AG08396 (cell line): ENCODE results near the gene TRIM42.

ENCODE experiments used
- DNase-seq: peaks from one replicate; pipeline ENCODE4 v3.0.0; 2012; ENCODE audit warnings: low spot score, mixed read lengths

Gene TRIM42

DNA sequence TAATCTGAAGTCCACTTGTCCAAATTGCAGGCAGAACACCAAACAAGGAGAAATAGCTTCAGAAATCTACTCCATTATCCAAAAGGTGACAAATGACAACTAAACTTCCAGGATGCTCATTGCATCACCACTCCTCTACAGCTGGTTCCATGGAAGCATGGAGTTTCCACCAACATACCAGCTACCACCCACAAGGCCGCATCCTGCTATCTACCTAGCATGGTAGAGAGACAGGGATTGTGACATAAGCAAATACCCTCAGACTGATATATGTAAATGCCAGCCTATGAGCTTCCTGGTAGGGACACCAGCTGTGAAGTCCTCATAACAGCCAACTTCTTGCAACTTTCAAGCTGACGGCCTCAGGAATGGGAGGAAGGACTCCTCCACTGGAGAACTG, at the start of gene TRIM42:
Gene TRIM42, plus strand, starts transcription at position 301 of the 400 bp plus-strand sequence. CDS start 166 bp downstream, outside the sequence.
- DNase-seq = no peak

DNA sequence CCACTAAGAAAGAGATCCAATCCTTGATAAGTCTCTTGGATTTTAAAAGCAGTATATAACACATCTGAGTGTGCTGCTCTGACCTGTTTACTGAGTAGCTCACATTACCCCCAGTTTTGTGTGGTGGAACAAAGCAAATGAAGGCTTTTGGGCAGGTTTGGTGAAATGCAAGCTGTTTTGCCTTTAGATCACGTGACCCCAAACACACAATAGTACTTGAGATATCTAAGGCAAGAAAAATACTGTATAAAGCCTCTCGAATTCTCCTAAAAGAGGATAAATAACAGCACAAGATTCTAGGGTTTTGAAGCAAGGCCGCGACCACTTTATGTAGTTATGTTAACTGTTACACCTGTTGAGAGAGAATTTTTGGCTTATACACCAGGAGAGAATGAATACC, 49.3 kb upstream of the TRIM42 start:
- no peak for DNase-seq

DNA sequence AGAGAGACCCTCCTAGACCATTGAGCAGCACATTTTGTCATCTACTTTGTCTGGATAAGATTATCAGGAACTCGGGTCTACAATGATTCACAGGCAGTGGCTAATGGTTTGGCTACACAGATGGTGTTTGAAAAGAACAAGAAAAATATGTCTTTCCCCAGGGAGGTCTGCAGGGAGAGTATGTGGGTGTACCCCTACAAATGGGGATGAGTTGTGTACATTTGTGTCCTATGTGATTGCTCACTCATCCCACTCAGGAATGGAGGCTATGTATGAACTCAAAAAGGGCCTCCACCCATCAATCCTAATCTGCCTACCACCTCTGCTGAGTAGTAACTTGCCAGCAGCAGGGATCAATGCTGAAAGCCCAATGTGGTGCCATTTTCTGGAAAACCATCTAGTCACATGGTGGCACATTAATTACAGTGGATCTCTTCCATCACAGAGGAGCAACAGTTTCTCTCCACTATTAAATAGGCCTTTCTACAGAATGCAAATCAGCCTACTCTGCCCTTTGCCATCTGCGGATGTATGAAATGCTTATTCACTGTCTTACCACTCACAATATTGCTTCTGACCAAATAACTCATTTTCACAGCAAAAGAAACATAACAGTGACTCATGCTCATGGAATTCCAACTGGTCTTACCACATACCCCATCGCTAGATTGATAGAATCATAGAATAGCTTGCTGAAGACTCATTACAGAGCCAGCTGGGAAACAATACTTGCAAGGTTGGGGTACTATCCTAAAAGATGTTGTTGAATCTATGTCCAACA, 48.3 kb upstream of the TRIM42 start:
- peak; percentile 8 for DNase-seq

DNA sequence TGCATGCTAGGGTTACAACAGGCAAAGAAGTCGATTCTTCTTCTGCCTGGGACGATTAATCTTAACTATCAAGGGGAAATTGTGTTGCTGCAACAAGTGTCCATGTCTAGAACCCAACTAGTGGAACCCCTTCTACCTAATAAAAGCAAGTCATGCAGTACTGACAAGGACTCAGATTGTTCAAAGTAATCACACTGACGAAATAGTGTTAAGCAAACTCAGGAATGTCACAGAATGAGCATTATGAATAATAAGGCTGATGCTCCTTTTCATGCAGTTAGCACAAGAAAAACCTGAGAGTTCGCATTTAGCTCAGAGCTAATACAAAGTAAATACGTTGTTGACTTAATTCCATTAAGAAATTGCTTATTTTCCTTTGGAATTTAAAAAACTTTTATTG, 47.5 kb upstream of the TRIM42 start:
- no peak for DNase-seq

DNA sequence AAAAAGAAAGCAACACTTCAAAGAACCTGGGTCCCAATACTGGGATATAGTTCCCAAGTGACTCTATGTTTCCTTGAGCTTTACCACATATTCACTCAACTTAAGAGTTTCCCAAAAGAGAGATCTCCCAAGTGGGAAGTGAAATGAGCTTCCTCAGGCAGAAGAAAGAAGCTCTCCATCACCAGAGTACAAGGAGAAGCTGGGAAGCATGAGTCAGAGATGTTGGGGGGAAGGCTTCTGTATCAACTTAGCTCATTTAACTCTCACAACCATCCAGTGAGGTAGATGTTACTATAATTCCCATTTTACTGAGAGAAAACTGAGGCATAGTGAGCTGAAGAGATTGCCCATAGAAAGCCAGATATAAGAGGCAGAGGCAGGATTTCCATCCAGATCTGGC, 47.0 kb upstream of the TRIM42 start:
- DNase-seq = no peak

DNA sequence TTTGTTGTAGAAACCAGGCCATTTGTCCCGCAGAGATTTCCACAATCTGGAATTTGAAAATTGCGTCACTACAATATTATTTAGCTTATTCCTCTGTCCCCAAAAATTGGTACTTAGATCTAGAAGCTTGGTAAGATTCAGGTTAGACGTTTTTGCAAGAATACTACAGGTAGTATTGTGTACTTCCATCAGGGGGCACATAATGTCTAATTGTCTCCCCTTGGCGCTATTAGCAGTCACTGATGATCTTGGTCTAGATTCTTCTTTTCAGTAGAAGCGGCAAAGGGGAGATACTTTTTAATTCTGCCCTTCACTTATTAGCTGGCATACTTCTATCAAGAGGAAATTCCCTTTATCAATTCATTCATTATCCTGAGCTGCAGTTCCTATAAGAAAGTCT, 42.6 kb upstream of the TRIM42 start:
- DNase-seq = no peak

DNA sequence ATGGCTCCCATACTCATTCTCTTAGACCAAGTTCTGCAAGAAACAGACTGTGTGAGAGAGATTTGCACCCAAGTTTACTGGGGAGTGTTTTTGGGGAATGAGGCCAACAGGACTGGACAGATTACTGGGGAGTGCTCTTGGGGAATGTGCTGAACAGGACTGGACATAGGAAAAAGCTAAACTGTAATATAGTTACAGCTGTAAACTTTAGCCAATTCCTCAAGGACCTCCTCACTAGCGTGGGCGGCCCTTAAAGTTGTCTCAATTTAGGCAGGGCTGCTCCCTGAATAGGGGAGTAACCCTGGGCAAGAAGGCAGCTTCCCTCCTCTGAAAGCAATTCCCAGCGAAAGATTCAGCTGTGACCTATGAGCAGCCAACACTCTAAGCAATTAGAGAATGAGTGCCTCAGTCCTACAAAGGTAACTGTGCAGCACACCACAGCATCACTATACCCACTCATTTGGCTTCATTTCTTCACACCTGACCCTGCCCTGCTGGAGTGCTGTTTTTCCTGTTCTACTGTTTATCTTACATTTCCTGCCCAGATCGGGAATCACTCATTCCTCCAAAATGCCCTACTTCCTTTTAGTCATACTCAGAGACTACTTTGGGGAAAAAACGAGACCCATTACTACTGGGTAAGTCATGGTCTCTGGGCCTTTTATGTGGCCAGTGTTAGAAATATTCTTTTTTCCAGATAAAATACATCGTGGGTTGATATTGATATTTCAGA, 41.3 kb upstream of the TRIM42 start:
- DNase-seq = no peak

DNA sequence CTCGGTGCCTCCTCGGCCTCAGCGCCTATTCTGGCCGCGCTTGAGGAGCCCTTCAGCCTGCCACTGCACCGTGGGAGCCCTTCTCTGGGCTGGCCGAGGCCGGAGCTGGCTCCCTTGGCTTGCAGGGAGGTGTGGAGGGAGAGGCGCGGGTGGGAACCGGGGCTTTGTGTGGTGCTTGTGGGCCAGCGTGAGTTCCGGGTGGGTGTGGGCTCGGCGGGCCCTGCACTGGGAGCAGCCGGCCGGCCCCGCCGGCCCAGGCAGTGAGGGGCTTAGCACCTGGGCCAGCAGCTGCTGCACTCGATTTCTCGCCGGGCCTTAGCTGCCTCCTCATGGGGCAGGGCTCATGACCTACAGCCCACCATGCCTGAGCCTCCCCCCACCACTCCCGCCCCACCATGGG, 26.6 kb upstream of the TRIM42 start:
- no peak for DNase-seq

DNA sequence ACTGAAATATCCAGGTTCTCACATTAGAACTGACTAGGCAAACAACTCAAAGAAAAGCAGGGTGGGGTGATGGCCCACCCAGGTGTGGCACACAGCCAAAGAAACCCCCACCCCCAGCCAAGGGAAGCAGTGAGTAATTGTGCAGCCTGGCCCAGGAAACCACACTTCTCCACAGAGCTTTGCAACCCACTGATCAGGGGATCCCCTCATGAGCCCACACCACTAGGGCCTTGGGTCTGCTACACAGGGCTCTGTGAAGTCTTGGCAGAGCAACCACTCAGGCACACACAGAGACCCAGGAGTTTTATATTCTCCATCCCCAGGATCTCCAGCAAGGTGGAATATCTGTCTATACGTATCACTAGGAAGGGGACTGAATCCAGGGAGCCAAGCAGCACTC, 22.2 kb upstream of the TRIM42 start:
- DNase-seq = no peak

DNA sequence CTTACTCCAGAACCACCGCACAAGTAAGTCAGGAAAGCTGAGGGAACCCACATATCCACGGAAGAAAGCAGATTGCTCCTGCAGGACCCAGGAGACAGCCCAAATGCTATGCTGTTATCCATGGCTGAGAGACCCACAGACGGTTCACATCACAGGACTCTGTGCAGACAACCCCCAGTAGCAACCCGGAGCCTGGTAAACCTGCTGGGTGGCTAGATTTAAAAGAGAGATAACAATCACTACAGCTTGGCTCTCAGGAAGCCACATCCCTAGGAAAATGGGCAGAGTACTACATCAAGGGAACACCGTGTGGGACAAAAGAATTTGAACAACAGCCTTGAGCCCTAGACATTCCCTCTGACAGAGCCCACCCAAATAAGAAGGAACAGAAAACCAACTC, 13.8 kb upstream of the TRIM42 start:
- DNase-seq = no peak

DNA sequence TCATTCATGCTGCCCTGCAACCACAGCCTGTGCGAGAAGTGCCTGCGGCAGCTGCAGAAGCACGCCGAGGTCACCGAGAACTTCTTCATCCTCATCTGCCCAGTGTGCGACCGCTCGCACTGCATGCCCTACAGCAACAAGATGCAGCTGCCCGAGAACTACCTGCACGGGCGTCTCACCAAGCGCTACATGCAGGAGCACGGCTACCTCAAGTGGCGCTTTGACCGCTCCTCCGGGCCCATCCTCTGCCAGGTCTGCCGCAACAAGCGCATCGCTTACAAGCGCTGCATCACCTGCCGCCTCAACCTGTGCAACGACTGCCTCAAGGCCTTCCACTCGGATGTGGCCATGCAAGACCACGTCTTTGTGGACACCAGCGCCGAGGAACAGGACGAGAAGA, 4.7 kb downstream of the TRIM42 start:
- no peak for DNase-seq

DNA sequence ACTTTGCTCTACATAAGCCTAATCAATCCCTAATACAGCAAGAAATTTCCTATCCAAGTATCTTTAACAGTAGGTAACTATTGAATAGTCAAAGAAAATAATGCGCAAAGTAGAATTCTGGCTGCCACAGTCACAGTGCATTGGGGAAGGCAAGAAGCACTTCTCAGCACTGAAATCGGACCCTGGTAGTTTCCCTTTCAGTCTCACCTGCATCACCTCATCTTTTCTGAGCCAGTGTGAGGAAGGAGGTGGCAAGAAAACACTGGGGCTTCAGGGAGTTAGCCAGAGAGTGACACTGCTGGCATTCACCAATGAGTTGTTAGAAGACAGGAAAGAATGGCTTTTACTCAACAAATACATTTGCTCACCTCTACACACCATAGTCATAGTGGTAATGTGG, 8.3 kb downstream of the TRIM42 start:
- DNase-seq = no peak

DNA sequence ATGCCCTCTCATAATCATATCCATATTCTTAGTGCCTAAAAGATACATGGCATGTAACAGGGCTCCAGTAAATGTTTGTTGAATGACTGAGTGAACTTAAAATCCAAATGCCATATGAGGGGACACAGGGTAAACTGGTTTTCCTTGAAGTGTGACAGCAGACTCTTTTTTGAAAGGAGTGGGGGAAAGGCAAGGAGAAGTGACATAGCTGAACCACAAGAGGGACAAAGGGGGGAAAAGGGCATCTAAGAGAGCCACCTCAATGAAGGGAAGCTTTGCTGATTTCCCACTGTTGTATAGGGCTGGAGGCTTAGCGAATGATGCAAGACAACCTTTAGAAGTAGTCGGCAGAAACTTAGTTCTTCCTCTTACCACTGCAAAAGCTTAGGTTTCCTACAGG, 9.1 kb downstream of the TRIM42 start:
- no peak for DNase-seq

DNA sequence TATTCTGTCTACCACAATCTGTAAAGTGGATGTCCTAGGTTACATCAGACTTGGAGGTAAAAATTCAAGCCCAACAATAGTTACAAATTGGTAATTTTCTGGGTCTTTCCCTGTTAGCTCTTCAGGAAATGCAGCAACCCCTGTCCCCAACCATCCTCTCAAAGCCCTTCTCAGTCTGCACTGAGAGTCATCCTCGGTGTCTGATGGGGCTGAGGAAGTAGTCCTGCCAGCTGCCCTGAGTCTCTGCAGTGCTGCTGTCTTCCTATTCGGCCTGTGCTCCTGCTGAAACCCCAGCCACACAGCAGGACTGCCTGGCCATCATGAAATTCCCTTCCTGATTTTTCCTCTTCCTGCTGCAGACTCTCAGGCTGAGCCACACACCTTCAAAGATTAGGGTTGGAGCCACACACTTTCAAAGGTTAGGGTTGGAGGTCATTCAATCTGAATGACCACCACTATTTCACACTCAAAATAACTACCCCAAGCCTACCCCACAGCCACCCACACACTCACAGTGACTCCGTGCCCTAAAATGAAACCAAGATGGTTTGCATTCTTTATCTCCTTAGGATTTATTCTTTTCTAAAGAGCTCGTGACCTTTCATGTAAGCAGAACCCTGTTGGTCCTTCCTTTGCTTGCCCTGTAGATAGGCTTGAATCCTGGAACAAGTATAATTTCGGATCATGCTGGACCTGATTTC, 17.6 kb downstream of the TRIM42 start:
- no peak for DNase-seq

DNA sequence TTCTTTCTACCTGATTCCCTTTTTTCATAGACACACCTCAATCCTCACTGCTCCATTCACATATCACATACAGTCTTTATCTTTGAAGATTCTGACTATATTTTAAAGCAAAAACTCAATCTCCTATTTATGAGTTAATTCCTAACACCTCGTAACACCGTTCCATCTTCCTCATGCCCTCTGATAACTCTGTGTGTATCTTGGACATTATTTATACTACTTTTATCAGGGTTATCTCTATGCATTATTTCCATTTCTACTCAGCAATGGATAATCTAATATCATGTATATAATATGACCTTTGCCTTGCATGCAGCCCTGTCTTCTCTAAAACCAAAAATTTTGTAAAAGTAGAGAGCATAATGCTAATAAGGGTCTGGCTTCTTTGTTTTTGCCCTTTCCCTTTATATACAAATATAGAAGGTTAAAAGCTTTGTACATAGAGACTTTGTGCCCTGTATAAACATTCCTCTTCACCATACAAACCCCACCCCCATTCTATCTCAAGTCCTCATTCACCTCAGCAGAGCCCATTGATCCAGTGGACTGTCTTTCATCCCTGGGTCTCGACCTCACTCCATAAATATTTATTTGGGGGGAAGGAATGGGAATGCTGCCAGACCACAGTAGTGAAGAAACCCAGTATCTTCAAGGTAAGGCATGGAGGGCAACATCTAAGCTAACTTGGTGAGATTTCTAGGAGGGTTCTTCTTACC, 21.8 kb downstream of the TRIM42 start:
- no peak for DNase-seq

DNA sequence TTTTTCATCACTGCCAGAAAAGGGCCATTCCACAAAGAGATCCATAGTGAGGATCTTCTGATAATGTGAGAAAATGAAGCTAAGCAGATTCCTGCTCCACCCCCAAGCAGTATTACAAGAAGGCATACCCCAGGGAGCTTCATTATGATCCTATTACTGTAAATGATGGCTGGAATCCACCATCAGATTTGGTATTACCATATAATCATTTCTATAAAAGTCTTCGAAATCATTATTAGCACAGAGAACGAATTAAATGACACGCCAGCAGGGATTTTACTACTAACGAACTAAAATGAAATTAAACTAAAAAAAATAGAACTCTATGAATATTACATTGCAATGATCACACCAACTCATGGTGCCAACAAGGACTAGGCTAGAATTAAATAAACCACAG, 24.4 kb downstream of the TRIM42 start:
- DNase-seq = no peak

DNA sequence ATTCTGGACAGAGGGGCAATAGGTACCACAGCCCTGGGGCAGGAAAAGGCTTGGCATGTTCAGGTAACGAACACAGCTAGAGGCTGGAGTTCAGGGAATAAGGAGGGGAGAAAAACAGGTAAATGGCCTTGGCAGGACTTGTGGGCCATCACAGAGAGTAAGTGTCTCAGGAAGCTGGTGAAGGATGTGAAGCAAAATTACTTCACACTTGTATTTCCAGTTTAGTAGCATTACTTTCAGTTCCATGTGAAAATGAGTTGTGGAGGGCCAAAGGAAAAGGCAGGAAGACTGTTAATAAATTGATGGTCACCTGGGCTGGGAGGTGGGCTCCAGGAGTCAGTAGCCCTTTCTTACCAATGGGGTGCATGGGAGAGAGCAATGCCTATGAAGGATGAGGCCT, 25.6 kb downstream of the TRIM42 start:
- no peak for DNase-seq

DNA sequence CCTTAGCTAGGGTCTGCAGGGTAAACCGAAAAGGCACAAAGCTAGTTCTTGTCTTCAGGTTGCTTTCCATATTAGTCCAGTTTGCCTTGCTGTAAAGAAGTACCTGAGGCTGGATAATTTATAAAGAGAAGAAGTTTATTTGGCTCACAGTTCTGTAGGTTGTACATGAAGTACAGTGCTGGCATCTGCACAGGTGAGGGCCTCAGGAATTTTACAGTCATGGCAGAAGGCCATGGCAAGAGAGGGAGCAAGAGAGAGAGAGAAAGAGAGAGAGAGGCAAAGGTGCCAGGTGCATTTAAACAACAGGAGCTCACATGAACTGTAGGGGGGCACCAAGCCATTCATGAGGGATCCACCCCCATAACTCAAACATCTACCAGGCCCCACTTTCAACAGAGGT, 26.9 kb downstream of the TRIM42 start:
- DNase-seq = no peak

DNA sequence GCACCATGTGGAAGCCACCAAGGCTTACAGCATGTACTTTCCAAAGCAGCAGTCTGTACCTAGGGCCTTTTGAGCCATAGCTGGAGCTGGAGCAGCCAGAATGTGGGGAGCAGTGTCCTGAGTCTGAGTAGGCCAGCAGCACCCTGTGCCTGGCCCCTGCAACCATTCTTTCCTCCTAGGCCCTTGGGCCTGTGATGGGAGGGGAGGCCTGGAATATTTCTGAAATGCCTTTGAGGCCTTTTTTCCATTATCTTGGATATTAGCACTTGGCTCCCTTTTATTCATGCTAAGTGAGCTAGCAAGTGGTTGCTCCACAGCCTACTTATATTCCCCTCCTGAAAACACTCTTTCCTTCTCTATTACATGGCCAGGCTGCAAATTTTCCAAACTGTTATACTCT, 28.1 kb downstream of the TRIM42 start:
- no peak for DNase-seq

DNA sequence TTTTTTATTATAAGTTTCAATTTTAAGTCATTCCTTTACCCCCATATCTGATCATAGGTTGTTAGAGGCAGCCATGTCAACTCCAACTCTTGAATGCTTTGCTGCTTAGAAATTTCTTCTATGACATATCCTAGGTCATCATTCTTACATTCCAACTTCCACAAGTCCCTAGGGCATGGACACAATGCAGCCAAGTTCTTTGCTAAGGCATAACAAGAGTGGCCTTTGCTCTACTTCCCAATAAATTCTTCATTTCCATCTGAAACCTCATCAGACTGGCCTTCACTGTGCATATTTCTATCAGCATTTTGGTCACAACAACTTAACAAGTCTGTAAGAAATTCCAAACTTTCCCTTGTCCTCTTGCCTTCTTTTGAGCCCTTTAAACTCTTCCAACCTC, 28.5 kb downstream of the TRIM42 start:
- DNase-seq = no peak

DNA sequence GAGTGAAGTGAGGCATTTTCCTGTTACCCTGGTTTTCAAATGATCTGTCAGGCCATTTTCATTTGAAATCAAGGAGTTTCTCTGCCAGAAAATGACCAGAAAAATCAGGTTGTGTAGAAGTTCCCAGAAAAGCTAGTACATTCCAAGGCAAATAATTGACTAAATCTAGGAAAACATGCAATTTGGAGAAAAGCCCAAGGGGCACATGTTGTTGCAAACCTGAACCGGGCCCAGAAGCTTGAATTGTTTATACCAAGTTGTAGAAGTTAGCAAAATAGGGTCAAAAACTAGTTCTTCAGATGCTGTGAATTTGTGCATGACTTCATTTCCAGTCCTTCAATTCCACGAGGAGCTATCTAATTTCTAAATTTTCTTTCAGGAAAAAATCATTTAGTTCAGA, 31.0 kb downstream of the TRIM42 start:
- DNase-seq = no peak

DNA sequence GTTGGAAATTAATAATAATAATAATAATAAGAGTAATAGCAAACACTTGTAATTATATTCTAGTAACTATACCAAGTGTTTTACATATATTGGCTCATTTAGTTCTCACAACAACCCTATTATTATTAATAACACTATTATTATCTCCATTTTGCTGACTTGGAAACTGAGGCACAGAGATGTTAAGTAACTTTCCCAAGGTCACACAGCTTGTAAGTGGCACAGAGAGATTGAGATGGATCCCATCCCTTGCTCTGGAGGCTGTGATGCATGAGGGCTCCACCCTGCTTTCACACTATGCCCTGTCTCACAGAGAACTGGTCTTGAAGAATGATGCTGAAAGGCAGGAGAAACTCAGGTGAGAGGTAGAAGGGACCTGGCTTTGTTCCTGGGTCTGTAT, 31.9 kb downstream of the TRIM42 start:
- DNase-seq = no peak
